H1 (cell line): ENCODE data around the gene TBC1D24. TPM values are rescaled to one million over a fixed set of nuclear protein-coding genes. Genes with fewer than 3 reads are reported as not detected.
A peak's percentile ranks its signal among the peaks of the same experiment; 100 is the strongest.

Experiments used
- CTCF ChIA-PET: fragments of 300-600 bp; sonication (Branson Sonifier 250); formaldehyde crosslinking; loops from one replicate; lab custom pipeline; 2021; ENCODE audit not compliant: partially characterized antibody; lab: Charles Lee
- POLR2A ChIA-PET: fragments of 300-600 bp; sonication (Branson Sonifier 250); formaldehyde crosslinking; loops from one replicate; lab custom pipeline; 2021; ENCODE audit warnings: inconsistent platforms; ENCODE audit not compliant: partially characterized antibody; lab: Charles Lee
- DNase-seq, 2 experiments: peaks; one replicate each; pipeline versions ENCODE4 v3.0.0 to v3.0.0-alpha.2; 2010 to 2022; ENCODE audit warnings: low spot score in 2 of 2, low read depth in 1 of 2, mixed read lengths in 1 of 2
- FAIRE-seq: peaks from 2 replicates; lab custom pipeline; 2011; peaks lifted over from hg19 to GRCh38; lab: Jason Lieb, UNC
- H2AFZ ChIP-seq: 2 replicates; pipeline ENCODE4 v1.8.1; 2012; ENCODE audit warnings: low read length, inconsistent platforms
- H2AK5ac ChIP-seq: 2 replicates; pipeline ENCODE4 v1.6.1; 2013; ENCODE audit warnings: low read depth, low read length
- H2BK120ac ChIP-seq: replicated peaks from 2 replicates; pipeline ENCODE3; 2013; ENCODE audit warnings: low read depth, low read length, inconsistent platforms
- H2BK12ac ChIP-seq: 2 replicates; pipeline ENCODE4 v1.6.1; 2013; ENCODE audit warnings: low read depth, low read length
- H2BK15ac ChIP-seq: 2 replicates; pipeline ENCODE4 v1.6.1; 2013; ENCODE audit warnings: low read length
- H2BK20ac ChIP-seq: 2 replicates; pipeline ENCODE4 v1.6.1; 2013; ENCODE audit warnings: low read length
- H2BK5ac ChIP-seq: 2 replicates; pipeline ENCODE4 v1.6.1; 2013; ENCODE audit warnings: low read depth, low read length
- H3K14ac ChIP-seq: 2 replicates; pipeline ENCODE4 v1.6.1; 2013; ENCODE audit warnings: inconsistent platforms; ENCODE audit not compliant: insufficient read length
- H3K18ac ChIP-seq: 2 replicates; pipeline ENCODE4 v1.6.1; 2013; ENCODE audit warnings: low read length; ENCODE audit errors: extremely low read depth
- H3K23ac ChIP-seq: 2 replicates; pipeline ENCODE4 v1.6.1; 2013; ENCODE audit warnings: inconsistent platforms; ENCODE audit not compliant: insufficient read length
- H3K23me2 ChIP-seq: 2 replicates; pipeline ENCODE4 v1.6.1; 2013; ENCODE audit warnings: low read depth, low read length
- H3K27ac ChIP-seq: 2 replicates; pipeline ENCODE4 v1.6.1; 2011; ENCODE audit warnings: low read depth, low read length, inconsistent platforms
- H3K27me3 ChIP-seq, 4 experiments: replicated peaks in 1 of 4; 1 replicate in 1 of 4; 2 replicates in 3 of 4; pipeline versions ENCODE4 v1.6.1 to v1.8.1; 2011 to 2013; ENCODE audit warnings: low read length in 3 of 4, mild to moderate bottlenecking in 3 of 4, inconsistent platforms in 2 of 4, mixed read lengths in 2 of 4, moderate library complexity in 1 of 4; ENCODE audit not compliant: control insufficient read depth in 3 of 4, insufficient read depth in 3 of 4; ENCODE audit errors: extremely low read depth in 1 of 4
- H3K36me3 ChIP-seq, 4 experiments: 2 replicates each; pipeline versions ENCODE4 v1.6.1 to v1.8.1; 2011 to 2013; ENCODE audit warnings: mild to moderate bottlenecking in 4 of 4, low read length in 3 of 4, moderate library complexity in 2 of 4, control low read depth in 1 of 4, inconsistent platforms in 1 of 4; ENCODE audit not compliant: insufficient read depth in 4 of 4, control insufficient read depth in 2 of 4
- H3K4ac ChIP-seq: replicated peaks from 2 replicates; pipeline ENCODE3; 2013; ENCODE audit warnings: low read length, low read depth, mixed read lengths, inconsistent platforms; ENCODE audit not compliant: insufficient read length
- H3K4me1 ChIP-seq, 4 experiments: replicated peaks in 1 of 4; 1 replicate in 1 of 4; 2 replicates in 3 of 4; pipeline versions ENCODE4 v1.6.1 to v1.8.1; 2011 to 2013; ENCODE audit warnings: low read length in 3 of 4, inconsistent platforms in 2 of 4, mixed read lengths in 1 of 4; ENCODE audit not compliant: insufficient read depth in 4 of 4, control insufficient read depth in 3 of 4
- H3K4me2 ChIP-seq, 2 experiments: 2 replicates each; pipeline versions ENCODE4 v1.6.1 to v1.8.1; 2011 to 2013; ENCODE audit warnings: low read depth in 2 of 2, low read length in 2 of 2, control low read depth in 1 of 2, inconsistent platforms in 1 of 2, mild to moderate bottlenecking in 1 of 2; ENCODE audit not compliant: insufficient read depth in 1 of 2
- H3K4me3 ChIP-seq, 4 experiments: fragments of 200-600, 300-600 bp in 1 of 4; sonication (generic), shearing (Covaris generic), sonication (Bioruptor Twin) in 1 of 4; 2 replicates each; pipeline versions ENCODE4 v1.5.1 to v1.8.1; 2011 to 2016; ENCODE audit warnings: low read length in 4 of 4, low read depth in 3 of 4, control low read depth in 2 of 4, inconsistent platforms in 2 of 4, mild to moderate bottlenecking in 2 of 4, mixed read lengths in 1 of 4, moderate library complexity in 1 of 4; ENCODE audit not compliant: insufficient read depth in 2 of 4; ENCODE audit errors: extremely low read depth in 1 of 4
- H3K56ac ChIP-seq: replicated peaks from 2 replicates; pipeline ENCODE3; 2013; ENCODE audit warnings: low read depth, mild to moderate bottlenecking, mixed read lengths, low read length, inconsistent platforms; ENCODE audit not compliant: insufficient read length
- H3K79me1 ChIP-seq: 2 replicates; pipeline ENCODE4 v1.6.1; 2013; ENCODE audit warnings: low read depth, low read length, control low read depth
- H3K79me2 ChIP-seq, 2 experiments: 2 replicates each; pipeline versions ENCODE4 v1.6.1 to v1.8.1; 2012 to 2013; ENCODE audit warnings: low read length in 2 of 2, mild to moderate bottlenecking in 2 of 2, inconsistent platforms in 1 of 2; ENCODE audit not compliant: insufficient read depth in 2 of 2, control insufficient read depth in 1 of 2
- H3K9ac ChIP-seq, 4 experiments: replicated peaks in 1 of 4; 1 replicate in 1 of 4; 2 replicates in 3 of 4; pipeline versions ENCODE4 v1.6.1 to v1.8.1; 2011 to 2013; ENCODE audit warnings: low read depth in 3 of 4, low read length in 3 of 4, control low read depth in 2 of 4, mild to moderate bottlenecking in 2 of 4, moderate library complexity in 2 of 4, inconsistent platforms in 1 of 4; ENCODE audit errors: extremely low read depth in 1 of 4
- H3K9me3 ChIP-seq, 2 experiments: 2 replicates each; pipeline versions ENCODE4 v1.6.1 to v1.8.1; 2012 to 2013; ENCODE audit warnings: mild to moderate bottlenecking in 2 of 2, moderate library complexity in 2 of 2, control low read depth in 1 of 2, inconsistent platforms in 1 of 2, low read depth in 1 of 2, low read length in 1 of 2, mixed read lengths in 1 of 2; ENCODE audit not compliant: insufficient read depth in 2 of 2
- H4K20me1 ChIP-seq, 2 experiments: replicated peaks in 1 of 2; 2 replicates each; pipeline versions ENCODE3 to v1.8.1; 2011 to 2013; ENCODE audit warnings: inconsistent platforms in 2 of 2, low read length in 2 of 2, mild to moderate bottlenecking in 1 of 2; ENCODE audit not compliant: insufficient read depth in 2 of 2, control insufficient read depth in 1 of 2
- H4K5ac ChIP-seq: 2 replicates; pipeline ENCODE4 v1.6.1; 2013; ENCODE audit warnings: low read length, low read depth, mixed read lengths, inconsistent platforms; ENCODE audit not compliant: insufficient read length
- H4K8ac ChIP-seq: 2 replicates; pipeline ENCODE4 v1.8.0; 2013; ENCODE audit warnings: mild to moderate bottlenecking, moderate library complexity, low read length, inconsistent platforms; ENCODE audit not compliant: insufficient read depth; ENCODE audit errors: extremely low read depth
- H4K91ac ChIP-seq: replicated peaks from 2 replicates; pipeline ENCODE3; 2013; ENCODE audit warnings: low read length, mixed read lengths, inconsistent platforms; ENCODE audit not compliant: insufficient read length
- CREB1 ChIP-seq: IDR thresholded peaks from 2 replicates; pipeline ENCODE4 v1.6.1; 2012; ENCODE audit warnings: inconsistent platforms
- CTCF ChIP-seq, 3 experiments: IDR thresholded peaks; 1 replicate in 2 of 3; 2 replicates in 1 of 3; pipeline versions ENCODE4 v1.5.1 to v1.6.1; 2011; ENCODE audit warnings: low read length in 3 of 3, mild to moderate bottlenecking in 3 of 3, inconsistent platforms in 2 of 3, low read depth in 1 of 3, moderate library complexity in 1 of 3; ENCODE audit not compliant: insufficient read depth in 1 of 3; ENCODE audit errors: control extremely low read depth in 1 of 3
- KDM4A ChIP-seq: IDR thresholded peaks from one replicate; pipeline ENCODE4 v1.7.1; 2012; ENCODE audit warnings: low read depth, mild to moderate bottlenecking, moderate library complexity, low read length, inconsistent platforms; ENCODE audit not compliant: severe bottlenecking
- MAX ChIP-seq: IDR thresholded peaks from 2 replicates; pipeline ENCODE4 v1.6.1; 2012; ENCODE audit warnings: inconsistent platforms
- NANOG ChIP-seq: IDR thresholded peaks from 2 replicates; pipeline ENCODE4 v1.6.1; 2011; ENCODE audit warnings: low read length, low read depth, mild to moderate bottlenecking, inconsistent platforms; ENCODE audit not compliant: insufficient read depth, poor library complexity, severe bottlenecking
- RAD21 ChIP-seq, 2 experiments: IDR thresholded peaks in 1 of 2; conservative IDR thresholded peaks in 1 of 2; 2 replicates each; pipeline ENCODE4 v1.6.1; 2011; ENCODE audit warnings: low read depth in 2 of 2, low read length in 2 of 2, improper control_type of control experiment in 1 of 2, inconsistent platforms in 1 of 2, mild to moderate bottlenecking in 1 of 2, moderate library complexity in 1 of 2
- SP2 ChIP-seq: IDR thresholded peaks from 2 replicates; pipeline ENCODE4 v1.6.1; 2012; ENCODE audit warnings: mild to moderate bottlenecking, low read length, inconsistent platforms
- WGBS, 2 experiments: shearing (Covaris generic) in 1 of 2; methylation state at CpG; one replicate each; pipeline versions ENCODE4 v1.1.6 to v1.1.7; 2013 to 2015; ENCODE audit warnings: low lambda C conversion rate in 2 of 2, mixed read lengths in 2 of 2, inconsistent platforms in 1 of 2, low coverage in 1 of 2, missing lambda C conversion rate in 1 of 2; ENCODE audit not compliant: insufficient replicate concordance in 2 of 2, insufficient coverage in 1 of 2, insufficient read length in 1 of 2; ENCODE audit errors: extremely low coverage in 1 of 2, missing lambda C conversion rate in 1 of 2; 5-methylcytosine and 5-hydroxymethylcytosine counted together
- polyA plus RNA-seq, 7 experiments: library from polyadenylated mRNA; depleted of rRNA in 3 of 7; stranded (reverse) in 5 of 7; unstranded in 2 of 7; fragments of >200 nt in 5 of 7; fragments of 200-250 nt in 2 of 7; gene quantifications; 1 replicate in 5 of 7; 2 replicates in 1 of 7; 4 replicates in 1 of 7; pipeline versions ENCODE4 v1.2.1 to v1.2.3, GENCODE V29; 2011 to 2013; ENCODE audit warnings: missing spikeins in 2 of 7, mixed read lengths in 2 of 7
- total RNA-seq: library from RNA; stranded (reverse); fragmentation: NEBNext Ultra II Directional; extraction: Animal tissue kit (Norgen Biotek cat#: 25700); gene quantifications from 2 replicates; pipeline ENCODE4 v1.2.1, GENCODE V29; 2021

Gene TBC1D24
- total and polyA plus RNA-seq, 2 of the 8 experiments (the other 6 are each of a cell fraction or from before 2014, with no cell fraction given): 8.7 to 21.5 TPM

- CTCF ChIA-PET: interaction anchor here (0.9 to 1.5 kb wide), 8 partner anchors 10 to 156 kb away, joined by 3 to 5 read pairs (median 3); partner anchors contain the start of gene ABCA3
- Histone ChIP-seq H2BK15ac (no peak overlapping the region; the same call in 1 of the 2 replicates), H3K27me3 (peaks cover 0 to 9% (median 2%) of the 10 kb centered on the region in 4 experiments; a peak in 2 of 7 replicates), H4K20me1 (peaks cover 8 to 11% of the 10 kb centered on the region in 2 experiments), H3K4me2 (peak overlapping the region; percentile 51 to 79), H2AFZ (no peak overlapping the region), H3K56ac (no peak overlapping the region), H3K27ac (peak overlapping the region; percentile 43; the same call in 1 of the 2 replicates), H2AK5ac (no peak overlapping the region), H2BK12ac (no peak overlapping the region), H4K5ac (no peak overlapping the region), H3K36me3 (peaks cover 12 to 27% (median 21%) of the 10 kb centered on the region in 4 experiments), H3K4me3 (peak overlapping the region; percentile 75 to 99 (median 83)), H3K14ac (no peak overlapping the region), H2BK120ac (no peak overlapping the region), H4K91ac (no peak overlapping the region), H2BK5ac (no peak overlapping the region), H3K4me1 (peaks cover 0 to 13% (median 6%) of the 10 kb centered on the region in 4 experiments; a peak in 5 of 7 replicates), H3K23ac (no peak overlapping the region), H3K9me3 (no peaks in the 10 kb centered on the region), H3K4ac (no peak overlapping the region), H2BK20ac (no peak overlapping the region), H3K9ac (peak overlapping the region; percentile 54 to 87 (median 64)), H3K79me1 (0 out of 2 replicates have a peak, but pooled peaks cover 6% of the 10 kb centered on the region), H4K8ac (no peak overlapping the region), H3K79me2 (peaks cover 0 to 15% of the 10 kb centered on the region in 2 experiments; a peak in 2 of 4 replicates), H3K18ac (no peak overlapping the region), H3K23me2 (peaks cover 12% of the 10 kb centered on the region; the same call in 1 of the 2 replicates)
- DNase-seq (no peak), FAIRE-seq (no peak)
- WGBS, 2 experiments: 16% methylated on average over 42 of the region's 46 CpGs; no CpG with 5 or more reads in 1 of the 2 experiments
- POLR2A ChIA-PET: interaction anchor here (1.0 to 2.0 kb wide), 6 partner anchors 9 to 178 kb away, joined by 3 to 9 read pairs (median 5); partner anchors contain the start of genes ECI1 and TEDC2
- peak in 1 of 3 experiments; percentile 4; a peak in 1 of 4 replicates for TF ChIP-seq CTCF (IDR thresholded peaks at IDR 0.05; ENCODE audit: control extremely low read depth in 1 of 3, insufficient read depth in 1 of 3, low read depth in 1 of 3, low read length in 3 of 3)
- TF ChIP-seq KDM4A: peak; percentile 15
- TF ChIP-seq NANOG: no peak
- TF ChIP-seq RAD21 (IDR thresholded peaks at IDR 0.05 in 1 of 2, conservative IDR thresholded peaks at IDR 0.05 in 1 of 2; ENCODE audit: low read depth in 2 of 2, low read length in 2 of 2): peak in 1 of 2 experiments; percentile 6; a peak in 1 of 4 replicates
- no peak for TF ChIP-seq MAX
- TF ChIP-seq CREB1: no peak
- TF ChIP-seq SP2: no peak
These were observed 44.9 kb upstream of the TBC1D24 start for GRCh38 chr16:2429771-2430663.
